ENCODE data around the gene SLC4A2.

The SLC4A2 gene

GRCh38 chr7:151064454-151064853 is 5.1 kb downstream of the SLC4A2 start:
- in situ Hi-C loops (cut with HindIII; ENCODE audit: low sequenced_read_pairs): no loop called here
- no peak for DNase-seq (ENCODE audit: low read depth)
- no peak overlapping the region for H3K4me3 ChIP-seq (ENCODE audit: low read depth, low read length)
- TF ChIP-seq CTCF (IDR thresholded peaks at IDR 0.05; ENCODE audit: low read depth, low read length, missing control alignments): no peak

- no peak for TF ChIP-seq CTCF (IDR thresholded peaks at IDR 0.05; ENCODE audit: low read depth, low read length, missing control alignments)
- no peak overlapping the region for H3K4me3 ChIP-seq (ENCODE audit: low read depth, low read length)
- no peak for DNase-seq (ENCODE audit: low read depth)
- in situ Hi-C loops (cut with HindIII; ENCODE audit: low sequenced_read_pairs): loop anchor here (5.0 kb wide), 1 partner anchor 102 kb away; the partner anchor contains the start of gene GBX1
Measured at GRCh38 chr7:151064993-151065392, 5.6 kb downstream of the SLC4A2 start.

GRCh38 chr7:151065516-151065915 is 6.1 kb downstream of the SLC4A2 start:
- in situ Hi-C loops (cut with HindIII; ENCODE audit: low sequenced_read_pairs): loop anchor here (5.0 kb wide), 1 partner anchor 102 kb away; the partner anchor contains the start of gene GBX1
- H3K4me3 ChIP-seq (ENCODE audit: low read depth, low read length): no peak overlapping the region
- no peak for TF ChIP-seq CTCF (IDR thresholded peaks at IDR 0.05; ENCODE audit: low read depth, low read length, missing control alignments)
- DNase-seq (ENCODE audit: low read depth): no peak

GRCh38 chr7:151066273-151066974 is 7.0 kb downstream of the SLC4A2 start:
- DNase-seq (ENCODE audit: low read depth): no peak
- no peak overlapping the region for H3K4me3 ChIP-seq (ENCODE audit: low read depth, low read length)
- in situ Hi-C loops (cut with HindIII; ENCODE audit: low sequenced_read_pairs): loop anchor here (5.0 kb wide), 1 partner anchor 101 kb away; the partner anchor contains the start of gene GBX1
- no peak for TF ChIP-seq CTCF (IDR thresholded peaks at IDR 0.05; ENCODE audit: low read depth, low read length, missing control alignments)

- TF ChIP-seq CTCF (IDR thresholded peaks at IDR 0.05; ENCODE audit: low read depth, low read length, missing control alignments): no peak
Measured at GRCh38 chr7:151068069-151068773, 8.8 kb downstream of the SLC4A2 start.

GRCh38 chr7:151069841-151070573 is 10.6 kb downstream of the SLC4A2 start:
- DNase-seq (ENCODE audit: low read depth): no peak
- in situ Hi-C loops (cut with HindIII; ENCODE audit: low sequenced_read_pairs): loop anchor here (5.0 kb wide), 1 partner anchor 97 kb away; the partner anchor contains the start of gene GBX1
- no peak overlapping the region for H3K4me3 ChIP-seq (ENCODE audit: low read depth, low read length)
- TF ChIP-seq CTCF (IDR thresholded peaks at IDR 0.05; ENCODE audit: low read depth, low read length, missing control alignments): no peak

More at GRCh38 chr7:151068069-151068773, 8.8 kb downstream of the SLC4A2 start:
- DNase-seq (ENCODE audit: low read depth): peak; percentile 63
- in situ Hi-C loops (cut with HindIII; ENCODE audit: low sequenced_read_pairs): loop anchor here (5.0 kb wide), 1 partner anchor 99 kb away; the partner anchor contains the start of gene GBX1
- no peak overlapping the region for H3K4me3 ChIP-seq (ENCODE audit: low read depth, low read length)
